PFSK-1 (cell line): ENCODE data around the gene NACC1.

Source experiments
- FOXP2 ChIP-seq: optimal IDR thresholded peaks from 2 replicates; pipeline ENCODE3; 2011; ENCODE audit warnings: borderline replicate concordance, control low read depth, inconsistent platforms; ENCODE audit not compliant: insufficient read depth; ENCODE audit errors: extremely low read length, extremely low read depth
- POLR2AphosphoS5 ChIP-seq: IDR thresholded peaks from 2 replicates; pipeline ENCODE4 v1.6.1; 2012; ENCODE audit warnings: low read depth, mild to moderate bottlenecking, control low read depth, low read length, moderate library complexity
- TAF1 ChIP-seq: IDR thresholded peaks from 2 replicates; pipeline ENCODE4 v1.6.1; 2012; ENCODE audit warnings: low read length, control low read depth, borderline replicate concordance; ENCODE audit not compliant: insufficient read depth

GRCh38 chr19:13093407-13094105 is 24.5 kb upstream of the NACC1 start:
- TF ChIP-seq POLR2AphosphoS5 (no peak), TAF1 (no peak), FOXP2 (peak; percentile 62)
